AML-193 (cell line): Measurements from ENCODE around the gene CD86.
"Not testable (repeated sequence)": the region's sequence is repeated elsewhere in the genome, so short reads cannot be mapped to it uniquely, and the experiment has no call there.

Experiments
- DNase-seq, 2 experiments: peaks; one replicate each; lab custom pipeline; 2025; lab: John Stamatoyannopoulos, UW

CD86 gene

GRCh38 chr3:122055215-122055614 is at the start of gene CD86:
Gene CD86, plus strand, starts transcription at chr3:122055362. Its CDS starts 128 bp downstream, at chr3:122055490.
- DNase-seq = peak; percentile 84 to 90

- no peak for DNase-seq
Measured at GRCh38 chr3:122006267-122006666, 48.9 kb upstream of the CD86 start.

GRCh38 chr3:122008166-122008565 is 47.0 kb upstream of the CD86 start:
- DNase-seq = no peak

- no peak for DNase-seq
Measured at GRCh38 chr3:122010506-122010905, 44.7 kb upstream of the CD86 start.

GRCh38 chr3:122011396-122011795 is 43.8 kb upstream of the CD86 start:
- DNase-seq = no peak

- DNase-seq = no peak
Measured at GRCh38 chr3:122012821-122013220, 42.3 kb upstream of the CD86 start.

GRCh38 chr3:122013448-122013925 is 41.7 kb upstream of the CD86 start:
- DNase-seq = no peak

GRCh38 chr3:122014741-122015140 is 40.4 kb upstream of the CD86 start:
- no peak for DNase-seq

GRCh38 chr3:122019493-122019892 is 35.7 kb upstream of the CD86 start:
- DNase-seq = no peak

- DNase-seq = no peak
Measured at GRCh38 chr3:122021037-122021436, 34.1 kb upstream of the CD86 start.

- DNase-seq = no peak
Measured at GRCh38 chr3:122021811-122022401, 33.3 kb upstream of the CD86 start, which contains the start of gene ILDR1. Gene ILDR1, minus strand, starts transcription at chr3:122022247. Its CDS starts 170 bp downstream, at chr3:122022077.

GRCh38 chr3:122023335-122023910 is 31.7 kb upstream of the CD86 start:
- DNase-seq = no peak

GRCh38 chr3:122024800-122025199 is 30.4 kb upstream of the CD86 start:
- no peak for DNase-seq

GRCh38 chr3:122025296-122025695 is 29.9 kb upstream of the CD86 start:
- no peak for DNase-seq

GRCh38 chr3:122030381-122031122 is 24.6 kb upstream of the CD86 start:
- no peak for DNase-seq

GRCh38 chr3:122031123-122031468 is 24.1 kb upstream of the CD86 start:
- DNase-seq = no peak

- DNase-seq = no peak
Measured at GRCh38 chr3:122032531-122032930, 22.6 kb upstream of the CD86 start.

GRCh38 chr3:122033023-122033422 is 22.1 kb upstream of the CD86 start:
- no peak for DNase-seq

GRCh38 chr3:122047296-122047695 is 7.9 kb upstream of the CD86 start:
- not testable (repeated sequence) for DNase-seq

GRCh38 chr3:122047773-122048172 is 7.4 kb upstream of the CD86 start:
- not testable (repeated sequence) for DNase-seq

- no peak for DNase-seq
Measured at GRCh38 chr3:122052968-122053367, 2.2 kb upstream of the CD86 start.

GRCh38 chr3:122057671-122058070 is 2.5 kb downstream of the CD86 start:
- DNase-seq = no peak

- no peak for DNase-seq
Measured at GRCh38 chr3:122058294-122058693, 3.1 kb downstream of the CD86 start.
